ENCODE results near the gene LRP11. TPM values are rescaled to one million over a fixed set of nuclear protein-coding genes. Genes with fewer than 3 reads are reported as not detected.

LRP11 gene
- total RNA-seq, 2 experiments from 2014 or later: 1.5 TPM

- BruUV-seq (replicated peaks): no TSS peak
- Histone ChIP-seq H3K4me3 (ENCODE audit: low read depth, low read length, poor library complexity, severe bottlenecking) (no peak overlapping the region), H3K27ac (ENCODE audit: low read depth, low read length, poor library complexity, severe bottlenecking) (no peak overlapping the region), H3K9me3 (ENCODE audit: low read length) (no peaks in the 10 kb centered on the region), H3K79me2 (ENCODE audit: insufficient read depth, low read depth, low read length) (no peaks in the 10 kb centered on the region), H3K4me1 (ENCODE audit: insufficient read depth, low read length, poor library complexity, severe bottlenecking) (no peaks in the 10 kb centered on the region), H3K4me2 (ENCODE audit: low read length) (no peak overlapping the region), H3K36me3 (ENCODE audit: insufficient read depth, low read length) (no peaks in the 10 kb centered on the region), H4K20me1 (ENCODE audit: insufficient read depth, low read length) (no peaks in the 10 kb centered on the region), H2AFZ (ENCODE audit: low read length) (no peak overlapping the region), H3K9me2 (ENCODE audit: insufficient read depth, low read length) (no peaks in the 10 kb centered on the region)
- POLR2A ChIA-PET: no interaction called here
- CTCF ChIA-PET (ENCODE audit: unreplicated experiment): no interaction called here
- intact Hi-C loops (cut with micrococcal nuclease; ENCODE audit: unreplicated experiment): no loop called here
- no peak for DNase-seq (ENCODE audit: low spot score)
- no peak for TF ChIP-seq EZH2phosphoT487 (IDR thresholded peaks at IDR 0.05; ENCODE audit: borderline replicate concordance, low read depth, low read length)
- no peak for TF ChIP-seq CTCF (conservative IDR thresholded peaks at IDR 0.05; ENCODE audit: low read length)
Observed at GRCh38 chr6:149884617-149885016, 20.5 kb upstream of the LRP11 start.

GRCh38 chr6:149884215-149884614 is 20.1 kb upstream of the LRP11 start:
- POLR2A ChIA-PET: no interaction called here
- H3K36me3 ChIP-seq (ENCODE audit: insufficient read depth, low read length): no peaks in the 10 kb centered on the region
- no peaks in the 10 kb centered on the region for H3K9me3 ChIP-seq (ENCODE audit: low read length)
- CTCF ChIA-PET (ENCODE audit: unreplicated experiment): no interaction called here
- BruUV-seq (replicated peaks): no TSS peak
- no peak overlapping the region for H3K4me3 ChIP-seq (ENCODE audit: low read depth, low read length, poor library complexity, severe bottlenecking)
- H3K27ac ChIP-seq (ENCODE audit: low read depth, low read length, poor library complexity, severe bottlenecking): no peak overlapping the region
- H3K79me2 ChIP-seq (ENCODE audit: insufficient read depth, low read depth, low read length): no peaks in the 10 kb centered on the region
- no peaks in the 10 kb centered on the region for H4K20me1 ChIP-seq (ENCODE audit: insufficient read depth, low read length)
- DNase-seq (ENCODE audit: low spot score): no peak
- no peak overlapping the region for H2AFZ ChIP-seq (ENCODE audit: low read length)
- H3K9me2 ChIP-seq (ENCODE audit: insufficient read depth, low read length): no peaks in the 10 kb centered on the region
- H3K4me2 ChIP-seq (ENCODE audit: low read length): no peak overlapping the region
- TF ChIP-seq CTCF (conservative IDR thresholded peaks at IDR 0.05; ENCODE audit: low read length): no peak
- no peak for TF ChIP-seq EZH2phosphoT487 (IDR thresholded peaks at IDR 0.05; ENCODE audit: borderline replicate concordance, low read depth, low read length)
- intact Hi-C loops (cut with micrococcal nuclease; ENCODE audit: unreplicated experiment): no loop called here
- H3K4me1 ChIP-seq (ENCODE audit: insufficient read depth, low read length, poor library complexity, severe bottlenecking): no peaks in the 10 kb centered on the region

GRCh38 chr6:149881860-149882259 is 17.7 kb upstream of the LRP11 start:
- no peaks in the 10 kb centered on the region for H3K36me3 ChIP-seq (ENCODE audit: insufficient read depth, low read length)
- ChIA-PET POLR2A (no interaction called here), CTCF (ENCODE audit: unreplicated experiment) (no interaction called here)
- H3K27ac ChIP-seq (ENCODE audit: low read depth, low read length, poor library complexity, severe bottlenecking): no peak overlapping the region
- no peaks in the 10 kb centered on the region for H3K79me2 ChIP-seq (ENCODE audit: insufficient read depth, low read depth, low read length)
- no peaks in the 10 kb centered on the region for H3K9me3 ChIP-seq (ENCODE audit: low read length)
- no peaks in the 10 kb centered on the region for H4K20me1 ChIP-seq (ENCODE audit: insufficient read depth, low read length)
- H3K9me2 ChIP-seq (ENCODE audit: insufficient read depth, low read length): no peaks in the 10 kb centered on the region
- no peak overlapping the region for H3K4me2 ChIP-seq (ENCODE audit: low read length)
- H3K4me3 ChIP-seq (ENCODE audit: low read depth, low read length, poor library complexity, severe bottlenecking): no peak overlapping the region
- intact Hi-C loops (cut with micrococcal nuclease; ENCODE audit: unreplicated experiment): no loop called here
- TF ChIP-seq CTCF (conservative IDR thresholded peaks at IDR 0.05; ENCODE audit: low read length) (no peak), EZH2phosphoT487 (IDR thresholded peaks at IDR 0.05; ENCODE audit: borderline replicate concordance, low read depth, low read length) (no peak)
- BruUV-seq (replicated peaks): no TSS peak
- DNase-seq (ENCODE audit: low spot score): no peak
- no peak overlapping the region for H2AFZ ChIP-seq (ENCODE audit: low read length)
- H3K4me1 ChIP-seq (ENCODE audit: insufficient read depth, low read length, poor library complexity, severe bottlenecking): no peaks in the 10 kb centered on the region

Measured in OCI-LY7 (cell line).